Ramos (cell line): Measurements from ENCODE around the gene CD28.
"Not testable (repeated sequence)": the region's sequence is repeated elsewhere in the genome, so short reads cannot be mapped to it uniquely, and the experiment has no call there.

Experiments used
- in situ Hi-C: fragments of 300-500 bp; cut with MboI; formaldehyde crosslinking; loops from one replicate; pipeline ENCODE4 v1.14.3; 2022; ENCODE audit warnings: low sequenced_read_pairs; ENCODE audit not compliant: unreplicated experiment

CD28 gene

GRCh38 chr2:203685081-203685621, 21.3 kb upstream of the CD28 start:
- in situ Hi-C loops, result no loop called here

- in situ Hi-C loops, result no loop called here
Measured at GRCh38 chr2:203685789-203686420, 20.5 kb upstream of the CD28 start.

- in situ Hi-C loops, result no loop called here
Measured at GRCh38 chr2:203687165-203687564, 19.3 kb upstream of the CD28 start.

GRCh38 chr2:203688798-203689197, 17.6 kb upstream of the CD28 start:
- in situ Hi-C loops, result no loop called here

GRCh38 chr2:203689426-203690116, 16.9 kb upstream of the CD28 start:
- in situ Hi-C loops, result no loop called here

- in situ Hi-C loops, result no loop called here
Measured at GRCh38 chr2:203690117-203690431, 16.4 kb upstream of the CD28 start.

GRCh38 chr2:203690441-203691047, 15.9 kb upstream of the CD28 start:
- in situ Hi-C loops, result no loop called here

- in situ Hi-C loops, result no loop called here
Measured at GRCh38 chr2:203691149-203691548, 15.3 kb upstream of the CD28 start.

- in situ Hi-C loops, result no loop called here
Measured at GRCh38 chr2:203692031-203692710, 14.3 kb upstream of the CD28 start.

- in situ Hi-C loops, result no loop called here
Measured at GRCh38 chr2:203693242-203693879, 13.1 kb upstream of the CD28 start.

- in situ Hi-C loops, result no loop called here
Measured at GRCh38 chr2:203694191-203694590, 12.2 kb upstream of the CD28 start.

- in situ Hi-C loops, result no loop called here
Measured at GRCh38 chr2:203697190-203697589, 9.2 kb upstream of the CD28 start.

- in situ Hi-C loops, result not testable (repeated sequence)
Measured at GRCh38 chr2:203697763-203698162, 8.7 kb upstream of the CD28 start.

GRCh38 chr2:203698410-203698809, 8.0 kb upstream of the CD28 start:
- in situ Hi-C loops, result not testable (repeated sequence)

GRCh38 chr2:203704430-203704829, 2.0 kb upstream of the CD28 start:
- in situ Hi-C loops, result no loop called here

GRCh38 chr2:203705178-203705577, 1.3 kb upstream of the CD28 start:
- in situ Hi-C loops, result no loop called here

- in situ Hi-C loops, result no loop called here
Measured at GRCh38 chr2:203707530-203707929, 1.1 kb downstream of the CD28 start.

GRCh38 chr2:203708846-203709396, 2.5 kb downstream of the CD28 start:
- in situ Hi-C loops, result no loop called here

GRCh38 chr2:203709416-203710040, 3.1 kb downstream of the CD28 start:
- in situ Hi-C loops, result no loop called here

- in situ Hi-C loops, result no loop called here
Measured at GRCh38 chr2:203710226-203710625, 3.8 kb downstream of the CD28 start.
